NCI-H1417 (cell line): ENCODE data around the gene BIN1.

Experiments used
- DNase-seq, 3 experiments: peaks; one replicate each; lab custom pipeline; 2025; lab: John Stamatoyannopoulos, UW

BIN1 gene

DNA sequence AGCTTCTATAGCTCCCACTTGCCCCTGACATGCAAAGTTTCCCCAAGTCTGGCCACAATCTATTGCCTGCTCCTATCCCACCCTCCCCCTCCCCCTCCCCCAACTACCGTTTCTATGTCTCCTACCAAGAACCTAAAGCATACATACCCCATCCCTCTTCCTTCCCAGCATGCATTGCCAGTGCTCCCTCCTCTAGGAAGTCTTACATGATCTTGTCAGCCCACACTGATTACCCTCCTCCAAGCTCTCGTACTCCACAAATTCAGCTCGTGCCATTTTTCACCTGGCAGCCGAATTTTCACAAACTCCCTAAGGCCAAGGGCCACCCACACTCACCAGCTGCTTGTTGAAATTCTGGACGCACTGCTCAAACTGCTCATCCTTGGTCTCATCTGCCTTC lies 30.7 kb downstream of the BIN1 start:
- DNase-seq = no peak

DNA sequence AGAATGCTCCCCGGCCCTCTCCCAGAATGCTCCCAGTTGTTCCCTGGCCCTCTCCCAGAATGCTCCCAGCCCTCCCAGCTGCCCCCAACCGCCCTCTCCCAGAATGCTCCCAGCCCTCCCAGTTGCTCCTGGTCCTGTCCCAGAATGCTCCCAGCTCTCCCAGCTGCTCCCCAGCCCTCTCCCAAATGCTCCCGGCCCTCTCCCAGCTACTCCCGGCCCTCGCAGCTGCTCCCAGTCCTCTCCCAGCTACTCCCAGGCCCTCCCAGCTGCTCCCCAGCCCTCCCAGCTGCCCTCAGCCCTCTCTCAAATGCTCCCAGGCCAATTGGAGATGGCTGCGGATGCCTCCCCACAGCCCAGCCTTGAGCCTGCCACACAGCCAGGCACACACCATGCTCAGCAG lies 31.1 kb downstream of the BIN1 start:
- no peak for DNase-seq

DNA sequence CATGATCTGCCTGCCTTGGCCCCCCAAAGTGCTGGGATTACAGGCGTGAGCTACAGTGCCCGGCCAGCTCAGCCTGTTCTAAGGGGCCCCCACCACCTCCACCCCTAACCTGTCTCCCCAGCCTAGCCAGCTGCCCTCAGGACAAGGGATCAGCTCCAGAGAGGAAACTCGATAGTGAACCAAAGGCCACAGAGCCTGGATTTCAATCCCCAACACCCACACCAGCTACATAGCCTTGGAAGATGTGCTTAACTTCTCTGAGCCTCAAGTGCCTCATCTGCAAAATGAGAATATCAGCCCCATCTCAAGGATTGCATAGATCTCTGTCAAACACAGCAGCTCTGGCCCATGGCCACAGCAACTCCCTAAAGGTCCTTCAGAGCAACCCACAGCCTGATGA lies 32.0 kb downstream of the BIN1 start:
- no peak for DNase-seq

DNA sequence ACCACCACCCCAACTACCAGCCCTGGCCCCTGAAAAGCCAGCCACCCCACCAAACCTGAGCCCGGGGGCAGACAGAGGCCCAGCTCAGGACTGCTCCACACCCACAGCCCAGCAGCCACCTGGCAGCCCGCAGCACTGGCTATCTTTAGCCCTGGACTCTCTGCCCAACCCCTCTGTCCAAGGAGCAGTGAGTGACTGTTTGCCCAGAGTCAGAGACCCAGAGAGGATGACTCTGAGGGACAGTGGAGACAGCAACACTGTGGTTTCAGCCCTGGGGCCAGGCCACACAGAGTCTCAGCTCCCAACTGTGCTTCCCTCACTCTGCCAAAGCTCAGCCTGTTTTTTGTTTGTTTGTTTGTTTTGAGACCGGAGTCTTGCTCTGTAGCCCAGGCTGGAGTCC lies 32.6 kb downstream of the BIN1 start:
- no peak for DNase-seq

DNA sequence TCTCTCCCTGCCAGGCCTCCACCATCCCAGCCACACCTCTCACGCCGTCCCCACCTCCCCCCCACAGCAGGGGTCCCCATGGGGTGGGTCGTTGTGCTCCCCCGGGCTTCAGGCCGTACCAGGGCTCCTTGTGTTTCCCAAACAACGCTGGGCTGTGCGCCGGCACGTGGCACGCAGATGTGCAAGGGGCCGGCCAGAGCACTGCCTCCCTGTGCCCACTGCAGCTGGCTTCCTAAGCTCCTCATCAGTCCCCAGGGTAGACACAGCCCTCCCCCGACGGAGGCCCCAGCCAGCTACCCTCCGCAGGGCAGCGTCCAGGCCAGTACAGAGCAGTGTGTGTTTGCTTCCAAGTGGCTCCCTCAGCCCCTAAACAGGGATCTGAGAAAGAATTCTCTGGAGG lies 34.0 kb downstream of the BIN1 start:
- no peak for DNase-seq

DNA sequence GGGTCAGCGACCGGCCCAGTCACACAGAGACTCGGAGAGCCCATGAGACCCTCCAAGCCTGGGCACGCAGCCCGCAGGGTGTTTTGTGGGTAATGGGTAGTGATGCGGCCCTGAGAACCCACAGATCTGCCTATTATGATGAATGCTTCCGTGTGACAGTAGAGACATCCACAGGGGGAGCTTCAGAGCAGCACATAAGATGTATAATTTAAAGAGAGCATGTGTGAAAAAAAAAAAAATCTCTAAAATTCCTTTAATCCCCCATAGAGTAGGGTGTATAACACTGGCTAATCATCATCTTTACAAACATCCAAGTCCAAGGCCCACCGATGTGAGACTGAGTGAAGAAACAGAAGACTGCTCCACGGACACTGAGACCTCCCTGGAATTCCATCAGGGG lies 34.6 kb downstream of the BIN1 start:
- no peak for DNase-seq

DNA sequence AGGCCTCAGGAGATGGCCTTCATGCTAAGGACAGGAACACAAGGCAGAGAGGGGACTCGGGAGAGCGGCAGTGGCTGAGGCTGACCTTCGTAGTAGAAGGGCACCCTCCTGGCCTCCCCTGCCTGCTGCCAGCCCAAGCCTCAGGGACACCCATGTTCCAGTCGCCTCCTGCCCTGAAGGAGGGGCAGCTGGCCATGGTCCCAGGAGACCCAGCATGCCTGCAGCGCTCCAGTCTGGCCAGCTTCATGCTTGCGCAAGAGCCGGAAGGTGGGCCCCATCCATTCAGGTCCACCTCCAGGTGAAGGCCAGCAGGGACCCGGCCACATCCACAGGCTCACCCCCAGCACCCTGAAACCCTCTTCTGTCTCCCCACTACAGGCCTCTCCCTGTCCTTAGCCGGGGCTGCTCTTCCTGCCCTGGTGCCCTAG lies 35.0 kb downstream of the BIN1 start:
- DNase-seq = no peak

DNA sequence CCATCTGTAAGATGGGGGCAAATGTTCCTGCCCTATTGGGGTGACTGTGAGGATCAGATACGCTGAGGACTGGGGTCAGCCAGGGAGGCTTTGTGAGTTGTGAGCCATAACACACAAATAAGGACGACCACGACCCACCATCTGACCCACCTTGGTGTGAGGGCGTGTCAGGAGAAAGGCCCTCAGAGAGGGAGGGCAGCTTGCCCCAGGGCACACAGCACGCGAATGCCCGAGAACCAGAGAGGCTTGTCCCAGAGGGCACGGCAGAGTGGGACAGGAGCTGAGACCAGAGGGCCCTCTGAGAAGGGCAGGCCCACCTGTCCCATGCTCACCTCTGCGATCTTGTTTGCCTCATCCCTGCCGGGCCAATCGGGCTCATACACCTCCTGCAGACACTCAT lies 36.7 kb downstream of the BIN1 start:
- DNase-seq = no peak

DNA sequence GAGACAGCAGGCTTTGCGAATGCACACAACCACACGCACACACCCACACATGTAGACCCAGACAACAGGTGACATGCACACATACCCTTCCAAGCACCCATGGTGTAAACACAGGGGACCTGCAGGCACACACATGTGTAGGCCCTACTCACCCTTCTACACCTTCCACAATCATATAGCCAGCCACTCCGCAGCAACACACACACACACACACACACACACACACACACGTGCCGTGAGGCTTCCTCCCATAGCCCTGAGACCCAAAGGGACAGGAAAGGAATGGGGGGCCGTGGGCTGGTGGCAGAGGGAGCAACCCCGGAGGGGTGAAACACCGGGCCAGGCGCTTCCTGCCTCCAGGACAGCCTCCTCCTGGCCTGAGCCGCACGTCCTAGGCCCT lies 37.4 kb downstream of the BIN1 start:
- no peak for DNase-seq

DNA sequence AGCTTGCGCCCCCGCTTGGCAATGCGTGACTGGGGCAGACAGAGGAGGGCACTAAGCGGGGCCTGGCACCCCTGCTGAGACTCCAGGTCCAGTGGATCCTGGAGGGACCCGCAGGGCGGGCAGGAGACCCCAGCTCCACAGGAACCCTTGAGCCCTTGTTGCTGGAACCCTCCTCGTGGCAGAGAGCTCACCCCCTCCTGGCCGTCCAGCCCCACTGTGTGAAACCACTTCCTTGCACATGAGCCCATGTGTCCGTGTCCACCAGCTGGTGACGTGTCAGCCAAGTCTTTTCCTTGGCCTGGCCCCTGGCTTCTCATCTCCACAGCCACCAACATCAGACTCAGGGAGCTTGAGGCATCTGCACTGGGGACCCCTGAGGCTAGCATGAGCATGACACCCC lies 38.0 kb downstream of the BIN1 start:
- no peak for DNase-seq

DNA sequence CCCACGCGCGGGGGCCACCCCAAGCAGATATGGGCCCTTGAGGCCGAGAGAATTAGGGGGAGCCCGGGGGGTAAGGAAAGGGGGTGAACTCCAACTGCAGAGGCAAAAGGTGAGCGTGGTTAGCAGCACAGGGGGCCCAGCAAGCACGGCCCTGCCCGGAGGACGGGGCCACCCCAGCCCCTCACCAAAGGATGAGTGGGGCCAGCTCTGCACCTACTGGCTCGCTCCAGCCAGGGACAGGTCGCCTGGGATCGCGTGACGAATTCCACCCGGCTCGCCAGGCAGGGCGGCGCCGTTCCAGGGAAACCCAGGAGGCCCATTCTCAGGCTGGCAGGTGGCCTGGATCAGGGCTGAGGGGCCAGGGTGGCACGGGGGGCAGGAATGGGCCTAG lies 38.6 kb downstream of the BIN1 start:
- DNase-seq = no peak

DNA sequence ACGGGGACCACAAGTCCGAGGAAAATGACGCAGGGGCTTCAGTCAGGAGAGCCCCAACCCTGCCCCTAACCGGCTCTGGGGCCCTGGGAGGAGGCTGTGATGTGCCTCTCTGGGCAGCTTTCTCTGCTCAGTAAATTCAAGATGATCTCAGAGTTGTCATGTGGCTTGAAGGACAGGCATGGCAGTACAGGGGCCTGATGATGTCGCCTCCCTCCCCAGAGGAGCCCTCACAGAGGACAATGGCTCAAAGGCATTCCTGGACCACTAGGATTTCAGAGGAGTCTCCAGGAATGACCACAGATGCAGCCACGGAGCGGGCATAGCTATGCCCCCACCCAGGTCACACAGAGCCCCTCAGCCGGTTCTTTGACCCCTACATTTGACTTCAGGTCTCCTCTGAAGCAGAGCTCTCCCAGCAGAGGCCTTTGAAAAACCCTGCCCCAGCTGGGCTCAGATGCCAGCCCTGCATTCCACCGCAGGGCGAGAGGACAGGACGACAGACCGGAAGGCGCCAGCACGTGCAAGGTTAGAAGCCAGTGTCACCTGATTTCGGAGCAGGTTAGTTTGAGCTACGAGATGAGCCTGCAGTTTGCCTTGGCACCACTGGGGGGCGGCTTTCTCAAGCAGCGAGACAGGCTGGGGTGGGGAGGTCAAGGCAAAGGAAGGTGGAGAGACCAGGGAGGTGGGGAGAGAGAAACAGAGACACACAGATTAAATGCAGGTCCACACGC lies 39.2 kb downstream of the BIN1 start:
- peak in 2 of 3 experiments; percentile 6 to 11 for DNase-seq

DNA sequence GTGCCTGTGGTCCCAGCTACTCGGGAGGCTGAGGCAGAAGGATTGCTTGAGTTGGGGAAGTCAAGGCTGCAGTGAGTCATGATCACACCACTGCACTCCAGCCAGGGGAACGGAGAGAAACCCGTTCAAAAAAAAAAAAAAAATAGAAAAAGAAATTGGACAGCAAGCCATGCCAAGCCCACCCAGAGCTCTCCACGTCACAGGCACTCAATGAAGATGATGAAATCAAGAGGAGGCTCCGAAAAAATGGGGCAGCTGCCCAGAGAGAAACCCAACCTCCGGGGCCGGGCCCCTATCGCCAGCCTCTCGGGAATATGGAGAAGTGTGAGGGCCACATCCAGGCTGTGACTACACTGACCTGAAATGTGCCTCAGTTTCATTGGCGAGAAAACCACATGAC lies 40.0 kb downstream of the BIN1 start:
- DNase-seq = no peak

DNA sequence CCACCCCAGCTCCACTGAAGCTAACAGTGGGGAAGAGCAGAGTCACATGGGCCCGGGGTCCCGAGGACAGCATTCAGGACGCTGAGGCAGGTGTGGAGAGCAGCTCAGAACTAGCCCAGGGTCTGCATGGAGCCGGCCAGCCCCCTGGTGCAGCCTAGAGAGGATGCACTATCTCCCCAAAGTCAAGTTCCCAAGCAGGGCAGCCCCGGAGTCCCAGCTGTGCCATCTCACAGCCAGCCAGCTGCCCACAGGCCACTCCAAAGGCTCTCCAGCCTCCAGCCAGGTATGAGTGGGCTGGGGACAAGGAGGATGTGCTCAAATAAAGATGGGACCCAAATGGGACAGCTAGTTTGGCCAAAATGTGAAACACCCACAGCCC lies 41.0 kb downstream of the BIN1 start:
- DNase-seq = no peak

DNA sequence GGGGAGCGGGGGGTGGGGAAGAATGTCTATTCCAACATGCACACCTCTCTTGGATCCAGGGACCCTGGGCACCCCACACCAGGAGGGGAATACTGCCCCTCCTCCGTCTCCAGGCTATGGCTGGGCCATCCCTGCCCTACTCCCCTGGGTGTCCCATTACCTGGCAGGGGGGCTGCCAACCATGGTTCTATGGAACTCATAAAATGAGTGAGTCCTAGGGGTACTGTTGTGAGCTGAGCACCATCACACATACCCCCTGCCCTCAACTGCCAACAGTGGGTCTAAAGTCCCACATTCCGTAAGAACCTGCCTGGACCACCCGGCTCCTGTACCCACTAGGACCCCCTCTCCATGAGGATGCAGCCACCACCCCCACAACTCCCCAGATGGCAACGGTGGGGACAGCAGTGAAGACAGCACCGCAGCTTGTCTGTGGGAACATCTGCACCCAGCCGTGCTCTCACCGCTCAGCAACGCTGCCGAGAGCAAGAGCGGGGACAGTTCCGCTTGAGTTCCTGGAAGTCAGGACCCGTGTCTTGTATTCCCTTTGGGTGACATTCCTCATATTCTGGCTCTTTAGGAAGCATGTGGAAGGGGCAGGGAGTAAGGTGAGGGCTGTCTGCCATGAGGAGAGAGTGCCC lies 41.5 kb downstream of the BIN1 start:
- no peak for DNase-seq

DNA sequence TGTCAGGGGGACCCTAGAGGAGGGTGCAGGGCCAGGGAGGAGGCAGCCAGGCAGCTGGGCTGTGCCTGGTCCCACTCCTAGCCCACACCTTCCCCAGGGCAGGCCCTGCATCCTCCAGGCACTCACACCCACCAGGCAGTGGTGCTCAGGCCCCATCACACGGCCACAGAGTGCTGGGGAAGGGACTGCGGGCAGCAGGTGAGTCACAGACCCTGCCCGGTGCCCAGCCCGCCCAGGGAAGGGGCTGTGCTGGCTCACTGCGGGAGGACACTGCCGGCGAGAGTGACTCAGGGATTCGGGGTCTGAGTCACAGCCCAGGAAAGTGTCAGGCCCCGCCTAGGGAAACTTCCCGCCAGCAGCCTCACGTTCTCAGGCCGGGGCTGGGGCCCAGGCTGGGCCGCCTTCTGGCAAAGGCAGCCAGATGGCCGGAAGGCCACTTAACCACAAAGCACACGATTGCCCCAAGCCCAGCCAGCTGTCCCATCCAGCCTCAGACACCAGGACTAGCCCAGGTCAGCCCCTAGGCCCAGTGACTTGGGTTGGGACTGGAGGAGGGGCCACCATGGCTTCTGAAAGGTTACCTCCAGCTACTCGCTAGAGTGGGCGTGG lies 42.2 kb downstream of the BIN1 start:
- DNase-seq = no peak

DNA sequence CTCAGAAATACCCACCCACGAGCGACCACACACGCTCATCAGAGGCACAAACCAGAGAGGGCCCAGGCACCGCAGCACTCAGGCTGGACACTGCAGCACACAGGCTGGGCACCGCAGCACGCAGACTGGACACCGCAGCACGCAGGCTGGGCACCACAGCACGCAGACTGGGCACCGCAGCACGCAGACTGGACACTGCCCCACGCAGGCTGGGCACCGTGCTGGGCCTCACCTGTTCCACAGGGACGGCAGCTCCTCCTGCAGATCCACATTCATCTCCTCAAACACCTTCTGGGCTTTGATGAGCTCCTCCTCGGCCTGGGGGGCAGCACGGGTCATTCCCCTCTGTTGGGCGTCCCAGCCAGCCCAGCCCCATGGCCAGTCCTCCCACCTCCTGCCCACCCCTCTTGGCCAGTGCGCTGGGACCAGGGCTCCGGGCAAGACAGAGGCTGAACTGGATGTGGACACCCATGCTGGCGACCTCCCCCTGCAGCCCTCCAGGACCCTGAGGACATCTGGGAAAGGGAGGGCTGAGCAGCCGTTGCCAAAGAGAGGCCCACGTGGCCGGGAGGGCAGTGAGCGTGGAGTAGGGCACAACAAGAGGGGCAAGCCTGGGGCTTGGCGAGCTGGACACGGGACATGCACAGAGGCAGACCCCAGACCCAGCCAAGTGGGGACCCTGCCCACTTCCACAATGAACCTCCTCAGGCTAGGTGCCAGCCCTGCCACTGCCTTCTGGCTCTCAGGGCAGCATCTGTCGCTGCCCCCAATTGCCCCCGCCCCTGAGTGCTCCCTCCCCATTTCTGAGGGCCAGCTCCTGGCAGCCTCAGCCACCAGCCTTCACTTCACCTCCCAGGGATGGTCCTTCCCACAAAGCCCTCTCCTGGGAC lies 43.0 kb downstream of the BIN1 start:
- no peak for DNase-seq

DNA sequence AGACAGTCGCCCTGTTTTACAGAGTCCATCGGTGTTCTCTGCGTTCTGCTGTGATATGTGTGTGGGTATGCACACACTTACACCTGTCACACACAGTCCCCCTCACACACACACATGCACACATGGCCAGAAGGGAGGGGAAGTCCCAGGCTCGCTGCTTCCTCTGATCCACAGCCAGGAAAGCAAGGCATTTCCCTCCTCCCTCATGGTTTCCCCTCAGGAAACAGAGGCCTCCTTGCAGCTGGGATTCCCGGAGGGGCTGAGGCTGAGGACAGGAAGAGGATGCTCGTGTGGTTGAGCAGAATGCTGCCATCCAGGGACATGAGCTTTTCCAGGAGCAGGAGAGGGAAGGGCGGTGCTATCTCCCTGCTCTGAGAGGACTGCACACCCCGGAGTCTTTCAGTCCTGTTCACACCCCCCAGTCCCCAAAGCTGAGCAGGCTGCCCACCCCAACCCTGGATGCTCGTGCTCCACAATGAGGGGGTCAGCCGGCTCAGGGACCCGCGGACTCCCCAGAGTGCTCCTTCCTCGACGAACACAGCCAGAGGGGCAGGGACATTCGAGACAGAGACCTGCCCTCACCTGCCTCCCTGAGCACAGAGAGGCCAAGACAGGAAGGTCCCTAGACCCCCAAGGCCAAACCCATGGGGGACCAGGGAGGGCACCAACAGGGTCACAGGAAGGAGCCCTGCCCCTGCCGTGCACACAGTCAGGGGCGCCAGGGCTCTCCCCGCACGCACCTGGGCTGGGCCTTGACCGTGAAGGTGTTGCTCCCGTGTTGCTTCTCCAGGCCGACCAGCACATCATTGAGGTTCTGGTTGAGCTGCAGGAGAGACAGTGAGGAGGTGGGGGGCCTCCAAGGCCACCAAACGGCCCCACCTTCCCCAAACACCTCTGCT lies 45.3 kb downstream of the BIN1 start:
- DNase-seq = no peak

DNA sequence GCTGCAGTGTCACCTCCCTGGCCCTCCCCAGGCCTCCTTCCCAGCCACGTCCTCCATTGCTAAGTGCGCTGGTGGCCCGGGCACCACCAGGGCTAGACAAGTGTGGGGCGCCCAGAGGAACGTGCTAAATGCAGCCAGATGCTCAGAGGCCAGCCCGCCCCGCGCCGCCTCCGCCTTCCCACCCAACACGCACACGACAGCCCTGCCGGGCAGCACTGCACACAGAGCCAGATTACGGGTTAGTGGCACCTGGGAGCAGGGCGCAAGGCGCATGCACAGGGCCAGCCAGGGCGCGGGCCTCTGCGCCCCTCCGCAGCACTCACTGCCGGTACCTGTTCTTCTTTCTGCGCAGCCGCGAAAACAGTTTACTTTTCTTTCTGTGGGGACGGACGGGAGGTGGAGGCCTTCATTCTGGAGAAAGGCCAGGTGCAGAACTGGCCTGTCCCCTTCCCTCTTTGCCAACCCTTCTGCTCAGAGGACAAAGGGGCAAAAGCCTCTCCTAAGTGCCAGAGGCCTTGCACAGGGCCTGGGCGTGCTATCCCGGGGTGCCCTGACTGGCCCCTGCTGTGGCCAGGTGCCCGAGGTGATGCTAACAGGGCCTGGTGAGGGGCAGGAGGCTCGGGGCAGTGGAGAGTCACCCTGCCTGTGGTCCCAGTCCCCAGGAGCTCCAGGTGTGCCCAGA lies 46.5 kb downstream of the BIN1 start:
- DNase-seq = no peak

DNA sequence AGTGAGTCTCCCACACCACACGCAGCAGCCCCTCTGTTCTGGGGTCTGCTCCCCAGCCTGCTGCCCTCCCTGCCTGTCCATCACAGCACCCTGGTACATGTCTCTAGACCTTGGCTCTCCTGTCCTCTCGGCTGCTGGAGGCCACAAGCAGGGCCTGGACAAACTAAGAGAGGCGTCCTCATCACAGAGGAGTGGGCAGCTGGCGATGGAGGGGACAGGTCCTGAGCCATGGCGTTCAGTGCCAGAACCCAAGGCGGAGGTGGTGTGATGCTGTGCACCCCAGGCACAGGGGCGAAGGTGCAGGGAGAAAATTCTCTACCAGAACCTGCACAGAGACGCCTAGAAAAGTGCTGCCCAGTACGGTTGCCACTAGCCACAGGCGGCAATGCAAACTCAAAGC lies 47.4 kb downstream of the BIN1 start:
- no peak for DNase-seq

DNA sequence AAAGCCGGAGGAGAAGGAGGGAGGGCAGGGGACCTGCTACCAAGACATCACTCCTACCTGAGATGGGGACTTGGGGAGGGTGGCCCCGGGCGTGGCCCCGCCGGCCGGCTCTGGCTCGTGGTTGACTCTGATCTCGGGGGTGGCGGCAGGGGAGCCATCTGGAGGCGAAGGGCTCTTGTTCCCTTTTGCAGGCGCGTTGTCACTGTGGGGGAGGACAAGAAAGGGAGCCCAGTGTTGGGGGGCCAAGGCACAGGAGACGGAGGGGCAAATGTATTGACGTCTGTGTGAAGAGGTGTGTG lies 48.1 kb downstream of the BIN1 start:
- DNase-seq = no peak
